Parathyroid adenoma (tissue), 2 donors: ENCODE measurements around the gene PTH1R.

Experiments used
- H2AFZ ChIP-seq: fragments of 300-600 bp; sonication (generic); one replicate; pipeline ENCODE4 v1.7.0; 2017; ENCODE audit warnings: antibody characterized with exemption, mild to moderate bottlenecking
- H3K27ac ChIP-seq: fragments of 300-600 bp; sonication (generic); one replicate; pipeline ENCODE4 v1.7.0; 2017
- H3K27me3 ChIP-seq: fragments of 300-600 bp; sonication (generic); one replicate; pipeline ENCODE4 v1.7.0; 2017; ENCODE audit warnings: low read length; ENCODE audit not compliant: control insufficient read depth, insufficient read depth
- H3K36me3 ChIP-seq: fragments of 300-600 bp; sonication (generic); one replicate; pipeline ENCODE4 v1.7.0; 2017; ENCODE audit warnings: low read length; ENCODE audit not compliant: control insufficient read depth, insufficient read depth
- H3K4me1 ChIP-seq: fragments of 300-600 bp; sonication (generic); one replicate; pipeline ENCODE4 v1.7.0; 2017; ENCODE audit warnings: control low read depth
- H3K4me2 ChIP-seq: fragments of 300-600 bp; sonication (generic); one replicate; pipeline ENCODE4 v1.7.0; 2017; ENCODE audit warnings: low read length
- H3K4me3 ChIP-seq: fragments of 300-600 bp; sonication (generic); one replicate; pipeline ENCODE4 v1.7.0; 2017; ENCODE audit warnings: low read depth, low read length
- H3K79me2 ChIP-seq: fragments of 300-600 bp; sonication (generic); one replicate; pipeline ENCODE4 v1.7.0; 2017; ENCODE audit warnings: control low read depth
- H3K9ac ChIP-seq: fragments of 300-600 bp; sonication (generic); one replicate; pipeline ENCODE4 v1.7.0; 2017; ENCODE audit warnings: mild to moderate bottlenecking
- H3K9me3 ChIP-seq: fragments of 300-600 bp; sonication (generic); one replicate; pipeline ENCODE4 v1.7.0; 2017; ENCODE audit warnings: low read length; ENCODE audit not compliant: control insufficient read depth
- CTCF ChIP-seq: fragments of 300-600 bp; sonication (generic); IDR thresholded peaks from one replicate; pipeline ENCODE4 v1.7.0; 2017; ENCODE audit warnings: antibody characterized with exemption, mild to moderate bottlenecking
- donor health status: primary hyperparathyroidism.

The PTH1R gene

DNA sequence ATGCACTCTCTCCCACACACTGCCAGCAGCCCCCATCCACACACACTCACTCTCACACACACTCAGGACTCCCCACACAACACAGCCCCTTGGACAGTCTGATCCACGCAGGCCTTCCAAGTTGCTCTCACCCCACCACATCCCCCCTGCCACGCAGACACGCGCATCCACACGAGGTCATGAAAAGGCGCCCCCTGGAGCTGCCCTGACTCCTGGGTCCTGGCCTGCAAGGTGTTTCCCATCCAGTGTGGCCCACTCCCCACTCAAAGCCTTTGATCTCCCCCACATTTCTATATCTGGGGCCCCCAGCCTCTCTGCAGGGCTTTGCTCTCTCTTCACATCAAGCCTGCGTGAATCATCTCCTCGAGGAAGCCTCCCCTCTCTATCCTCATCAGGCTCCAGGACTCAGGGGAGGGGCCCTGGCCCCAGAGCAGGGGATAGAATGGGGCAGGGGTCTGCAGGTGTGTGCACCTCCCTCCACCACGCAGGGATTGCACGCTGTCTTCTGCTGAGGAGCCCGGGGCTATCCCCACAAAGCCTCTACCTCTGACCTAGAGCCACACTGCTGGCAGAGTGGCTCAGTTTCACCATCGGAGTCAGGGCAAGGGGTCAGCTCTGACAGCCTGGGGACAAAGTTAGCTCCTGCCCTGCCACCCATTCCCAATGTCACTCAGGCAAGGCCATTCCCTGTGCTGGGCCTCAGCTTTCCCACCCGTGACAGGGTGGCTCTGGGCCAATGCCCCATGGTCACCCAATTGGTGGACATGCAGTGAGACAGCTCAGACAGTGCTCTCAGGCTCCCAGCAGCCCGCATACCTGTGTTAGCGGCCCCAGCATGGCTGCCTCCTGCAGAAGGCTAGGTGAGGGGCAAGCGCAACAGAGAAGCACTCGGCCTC, 20.7 kb upstream of the PTH1R start:
- Histone ChIP-seq H3K9ac (no peak overlapping the region), H2AFZ (no peak overlapping the region), H3K27ac (no peak overlapping the region), H3K4me1 (no peaks in the 10 kb centered on the region), H3K27me3 (no peaks in the 10 kb centered on the region), H3K36me3 (no peaks in the 10 kb centered on the region), H3K9me3 (no peaks in the 10 kb centered on the region), H3K4me3 (no peak overlapping the region), H3K79me2 (no peaks in the 10 kb centered on the region), H3K4me2 (no peak overlapping the region)
- TF ChIP-seq CTCF: no peak

DNA sequence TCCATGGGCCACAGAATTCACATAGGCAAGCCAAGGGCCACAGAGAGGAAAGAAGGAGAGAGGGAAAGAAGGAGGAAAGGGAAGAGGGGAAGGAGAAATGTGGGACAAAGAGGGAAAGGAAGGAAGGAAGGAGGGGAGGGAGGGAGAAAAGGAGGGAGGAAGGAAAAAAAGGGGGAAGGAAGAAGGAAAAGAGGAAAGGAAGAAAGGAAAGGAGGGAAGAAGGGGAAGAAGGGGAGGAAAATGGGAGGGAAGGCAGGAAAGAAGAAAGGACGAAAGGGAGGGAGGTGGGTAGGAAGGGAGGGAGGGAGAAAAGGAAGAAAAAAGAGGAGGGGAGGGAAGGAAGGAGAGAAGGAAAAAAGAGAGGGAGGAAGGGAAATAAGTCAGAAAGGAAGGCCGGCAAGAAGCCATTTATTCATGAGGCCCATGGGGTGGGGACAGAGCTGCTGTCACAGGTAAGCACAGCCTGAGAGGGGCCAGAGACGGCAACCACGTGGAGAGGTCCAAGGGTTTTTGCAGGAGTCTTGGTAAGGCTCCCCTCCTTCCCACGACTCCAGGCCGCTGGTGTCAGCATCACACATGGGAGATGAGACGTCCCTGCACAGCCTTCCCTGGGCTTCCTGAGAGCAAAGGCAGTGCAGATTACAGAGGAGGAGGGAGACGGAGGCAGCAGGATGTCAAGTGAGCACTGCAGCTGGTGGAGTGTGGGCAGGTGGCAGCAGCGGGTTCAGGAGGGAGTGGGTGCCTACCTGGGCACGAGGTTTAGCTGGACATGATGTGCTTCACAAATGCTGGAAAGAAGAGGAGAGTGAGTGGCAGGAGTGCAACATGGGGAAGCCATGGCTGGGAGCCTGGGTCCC, 19.8 kb upstream of the PTH1R start:
- H3K4me2 ChIP-seq: no peak overlapping the region
- no peaks in the 10 kb centered on the region for H3K79me2 ChIP-seq
- no peaks in the 10 kb centered on the region for H3K9me3 ChIP-seq
- no peak overlapping the region for H3K4me3 ChIP-seq
- H3K9ac ChIP-seq: no peak overlapping the region
- no peaks in the 10 kb centered on the region for H3K27me3 ChIP-seq
- no peak overlapping the region for H2AFZ ChIP-seq
- no peak for TF ChIP-seq CTCF
- no peaks in the 10 kb centered on the region for H3K36me3 ChIP-seq
- H3K4me1 ChIP-seq: no peaks in the 10 kb centered on the region
- no peak overlapping the region for H3K27ac ChIP-seq

- Histone ChIP-seq H3K27me3 (no peaks in the 10 kb centered on the region), H3K27ac (no peak overlapping the region), H3K4me2 (no peak overlapping the region), H3K4me1 (no peaks in the 10 kb centered on the region), H3K9me3 (no peaks in the 10 kb centered on the region), H2AFZ (no peak overlapping the region), H3K79me2 (no peaks in the 10 kb centered on the region), H3K9ac (no peak overlapping the region), H3K4me3 (no peak overlapping the region), H3K36me3 (no peaks in the 10 kb centered on the region)
- no peak for TF ChIP-seq CTCF
These were observed 19.1 kb upstream of the PTH1R start for GRCh38 chr3:46858456-46858855.

DNA sequence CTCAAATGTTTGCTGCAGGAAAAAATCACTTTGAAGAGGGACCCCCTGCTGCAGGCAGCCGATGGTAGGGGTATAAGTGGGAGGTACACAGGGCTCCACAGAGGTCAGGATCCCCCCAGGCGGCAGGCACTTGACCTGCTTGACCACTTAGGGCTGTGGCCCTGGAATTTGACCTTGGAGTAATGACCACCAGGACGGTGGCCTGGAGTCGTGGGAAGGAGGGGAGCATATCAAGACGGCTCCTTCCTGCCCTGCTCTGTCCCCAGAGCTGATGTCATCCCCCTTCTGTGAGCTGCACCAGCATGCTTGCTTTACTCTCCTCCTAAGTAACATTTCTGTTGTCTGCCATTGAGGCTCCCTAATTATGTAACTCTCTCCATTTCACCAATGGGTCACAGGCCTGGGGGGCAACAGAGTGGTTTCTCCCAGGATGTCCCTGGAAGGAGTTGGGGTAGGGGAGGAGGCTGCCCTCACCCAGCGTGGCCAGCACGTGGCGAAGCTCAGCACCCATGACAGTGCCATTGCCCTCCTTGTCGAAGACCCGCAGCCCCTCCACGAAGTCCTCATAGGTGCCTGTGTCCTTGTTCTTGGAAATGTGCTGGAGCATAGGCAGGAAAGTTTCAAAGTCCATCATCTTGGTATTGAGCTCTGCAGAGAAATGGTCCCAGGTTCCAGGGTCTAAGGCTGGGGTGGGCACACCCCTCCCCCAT, 18.4 kb upstream of the PTH1R start:
- Histone ChIP-seq H3K9me3 (no peaks in the 10 kb centered on the region), H3K36me3 (no peaks in the 10 kb centered on the region), H3K4me2 (no peak overlapping the region), H3K9ac (no peak overlapping the region), H3K4me3 (no peak overlapping the region), H3K27me3 (no peaks in the 10 kb centered on the region), H2AFZ (no peak overlapping the region), H3K4me1 (no peaks in the 10 kb centered on the region), H3K27ac (no peak overlapping the region), H3K79me2 (no peaks in the 10 kb centered on the region)
- TF ChIP-seq CTCF: no peak
